T-helper 17 cell (primary cell): ENCODE results near the gene HSFX3. TPM values are rescaled to one million over a fixed set of nuclear protein-coding genes. Genes with fewer than 3 reads are reported as not detected.
"Not testable (repeated sequence)": the region's sequence is repeated elsewhere in the genome, so short reads cannot be mapped to it uniquely, and the experiment has no call there.

Experiments
- ATAC-seq: fragments of 150-1000 bp; cut with Tn5 transposase; 2 replicates; pipeline ENCODE4 v1.10.0; 2021; ENCODE audit warnings: mild to moderate bottlenecking, moderate library complexity
- DNase-seq, 3 donors: peaks; one replicate each; pipeline versions ENCODE4 v3.0.0 to v3.0.0-alpha.2; 2020 to 2021
- H3K9me3 ChIP-seq: one replicate; pipeline ENCODE4 v1.7.0; 2013; ENCODE audit warnings: low read length, mild to moderate bottlenecking; ENCODE audit not compliant: control insufficient read depth, poor library complexity, severe bottlenecking
- H3K27ac Mint-ChIP-seq: one replicate; pipeline ENCODE4 v1.8.0; 2022; ENCODE audit warnings: mild to moderate bottlenecking, moderate library complexity, mixed read lengths
- H3K27me3 Mint-ChIP-seq: one replicate; pipeline ENCODE4 v1.8.0; 2022; ENCODE audit warnings: mixed read lengths
- H3K36me3 Mint-ChIP-seq: one replicate; pipeline ENCODE4 v1.8.0; 2022; ENCODE audit warnings: low read depth, mixed read lengths
- H3K4me1 Mint-ChIP-seq: one replicate; pipeline ENCODE4 v1.8.0; 2022; ENCODE audit warnings: mild to moderate bottlenecking, mixed read lengths
- H3K4me3 Mint-ChIP-seq: one replicate; pipeline ENCODE4 v1.8.0; 2022; ENCODE audit warnings: mild to moderate bottlenecking, moderate library complexity, mixed read lengths
- total RNA-seq, 4 donors: library from RNA in 2 of 4; stranded (reverse) in 2 of 4; gene quantifications; one replicate each; pipeline ENCODE4 v1.2.3 and lab custom pipeline; 2022 to 2026

Gene HSFX3
- total RNA-seq, 2 donors from 2014 or later = not detected

- not testable (repeated sequence) for ATAC-seq, DNase-seq, H3K27me3 Mint-ChIP-seq, H3K36me3 Mint-ChIP-seq, H3K9me3 ChIP-seq
- H3K4me3 Mint-ChIP-seq = peak overlapping the region; percentile 82
- H3K4me1 Mint-ChIP-seq = peaks cover 19% of the 10 kb centered on the region
- peak overlapping the region; percentile 85 for H3K27ac Mint-ChIP-seq
These were observed 29.0 kb downstream of the HSFX3 start for GRCh38 chrX:149520636-149521277.

- Mint-ChIP-seq H3K27me3 (no peaks in the 10 kb centered on the region), H3K36me3 (no peaks in the 10 kb centered on the region), H3K4me1 (peaks cover 19% of the 10 kb centered on the region), H3K27ac (no peak overlapping the region), H3K4me3 (no peak overlapping the region)
- H3K9me3 ChIP-seq = no peaks in the 10 kb centered on the region
- ATAC-seq = no peak
- no peak for DNase-seq
These were observed 31.5 kb downstream of the HSFX3 start for GRCh38 chrX:149518236-149518635.

GRCh38 chrX:149517308-149517707 lies 32.4 kb downstream of the HSFX3 start:
- H3K27ac Mint-ChIP-seq = peak overlapping the region; percentile 59
- DNase-seq = no peak
- ATAC-seq = no peak
- H3K9me3 ChIP-seq = no peaks in the 10 kb centered on the region
- H3K27me3 Mint-ChIP-seq = no peaks in the 10 kb centered on the region
- H3K4me1 Mint-ChIP-seq = peaks cover 19% of the 10 kb centered on the region
- H3K36me3 Mint-ChIP-seq = no peaks in the 10 kb centered on the region
- no peak overlapping the region for H3K4me3 Mint-ChIP-seq

- Mint-ChIP-seq H3K27me3 (no peaks in the 10 kb centered on the region), H3K27ac (peak overlapping the region; percentile 59)
These were observed 33.1 kb downstream of the HSFX3 start for GRCh38 chrX:149516604-149517003.

GRCh38 chrX:149515954-149516602 lies 33.6 kb downstream of the HSFX3 start:
- Mint-ChIP-seq H3K36me3 (no peaks in the 10 kb centered on the region), H3K4me3 (no peak overlapping the region), H3K4me1 (peaks cover 12% of the 10 kb centered on the region), H3K27me3 (no peaks in the 10 kb centered on the region), H3K27ac (no peak overlapping the region)
- H3K9me3 ChIP-seq = no peaks in the 10 kb centered on the region
- no peak for ATAC-seq
- DNase-seq = no peak

More at GRCh38 chrX:149516604-149517003, 33.1 kb downstream of the HSFX3 start:
- H3K4me3 Mint-ChIP-seq = no peak overlapping the region
- H3K36me3 Mint-ChIP-seq = no peaks in the 10 kb centered on the region
- ATAC-seq (no peak), DNase-seq (no peak)
- peaks cover 15% of the 10 kb centered on the region for H3K4me1 Mint-ChIP-seq
- no peaks in the 10 kb centered on the region for H3K9me3 ChIP-seq

GRCh38 chrX:149513825-149514428 lies 35.8 kb downstream of the HSFX3 start:
- Mint-ChIP-seq H3K27me3 (no peaks in the 10 kb centered on the region), H3K36me3 (no peaks in the 10 kb centered on the region), H3K4me1 (peaks cover 4% of the 10 kb centered on the region), H3K4me3 (no peak overlapping the region), H3K27ac (peak overlapping the region; percentile 67)
- DNase-seq (no peak), ATAC-seq (no peak)
- H3K9me3 ChIP-seq = no peaks in the 10 kb centered on the region

- H3K9me3 ChIP-seq = no peaks in the 10 kb centered on the region
- no peaks in the 10 kb centered on the region for H3K36me3 Mint-ChIP-seq
- no peak overlapping the region for H3K27ac Mint-ChIP-seq
- no peaks in the 10 kb centered on the region for H3K27me3 Mint-ChIP-seq
- no peak overlapping the region for H3K4me3 Mint-ChIP-seq
- H3K4me1 Mint-ChIP-seq = peaks cover 4% of the 10 kb centered on the region
- peak; percentile 33 to 49 (median 46) for DNase-seq
- ATAC-seq = peak; percentile 94
These were observed 37.4 kb downstream of the HSFX3 start for GRCh38 chrX:149512225-149512885.

- no peaks in the 10 kb centered on the region for H3K36me3 Mint-ChIP-seq
These were observed 38.6 kb downstream of the HSFX3 start for GRCh38 chrX:149511081-149511480.

GRCh38 chrX:149510386-149510785 lies 39.3 kb downstream of the HSFX3 start:
- H3K9me3 ChIP-seq = no peaks in the 10 kb centered on the region
- Mint-ChIP-seq H3K4me1 (peaks cover 5% of the 10 kb centered on the region), H3K36me3 (no peaks in the 10 kb centered on the region), H3K4me3 (no peak overlapping the region), H3K27me3 (no peaks in the 10 kb centered on the region), H3K27ac (peak overlapping the region; percentile 37)
- ATAC-seq (no peak), DNase-seq (no peak)

More at GRCh38 chrX:149511081-149511480, 38.6 kb downstream of the HSFX3 start:
- no peak overlapping the region for H3K4me3 Mint-ChIP-seq
- H3K4me1 Mint-ChIP-seq = peaks cover 4% of the 10 kb centered on the region
- H3K9me3 ChIP-seq = no peaks in the 10 kb centered on the region
- peak overlapping the region; percentile 37 for H3K27ac Mint-ChIP-seq
- no peaks in the 10 kb centered on the region for H3K27me3 Mint-ChIP-seq
- DNase-seq (no peak), ATAC-seq (no peak)

GRCh38 chrX:149508467-149508866 lies 41.3 kb downstream of the HSFX3 start:
- no peaks in the 10 kb centered on the region for H3K9me3 ChIP-seq
- Mint-ChIP-seq H3K27me3 (no peaks in the 10 kb centered on the region), H3K27ac (no peak overlapping the region), H3K4me3 (no peak overlapping the region), H3K4me1 (peaks cover 15% of the 10 kb centered on the region), H3K36me3 (peaks cover 5% of the 10 kb centered on the region)
- ATAC-seq = no peak
- no peak for DNase-seq

GRCh38 chrX:149506349-149506748 lies 43.4 kb downstream of the HSFX3 start:
- no peaks in the 10 kb centered on the region for H3K27me3 Mint-ChIP-seq
- peaks cover 16% of the 10 kb centered on the region for H3K4me1 Mint-ChIP-seq
- no peak for DNase-seq
- H3K27ac Mint-ChIP-seq = no peak overlapping the region
- peaks cover 7% of the 10 kb centered on the region for H3K36me3 Mint-ChIP-seq
- no peak overlapping the region for H3K4me3 Mint-ChIP-seq
- no peak for ATAC-seq
- H3K9me3 ChIP-seq = no peaks in the 10 kb centered on the region

- Mint-ChIP-seq H3K27me3 (no peaks in the 10 kb centered on the region), H3K4me3 (peak overlapping the region; percentile 93), H3K36me3 (peaks cover 7% of the 10 kb centered on the region), H3K4me1 (peaks cover 20% of the 10 kb centered on the region), H3K27ac (no peak overlapping the region)
- no peaks in the 10 kb centered on the region for H3K9me3 ChIP-seq
- DNase-seq = no peak
- no peak for ATAC-seq
These were observed 44.1 kb downstream of the HSFX3 start for GRCh38 chrX:149505671-149506070.

- H3K9me3 ChIP-seq = no peaks in the 10 kb centered on the region
- DNase-seq = peak; percentile 75 to 80 (median 78)
- peak; percentile 73 for ATAC-seq
- Mint-ChIP-seq H3K36me3 (peaks cover 7% of the 10 kb centered on the region), H3K27me3 (no peaks in the 10 kb centered on the region), H3K4me3 (peak within 1 kb of the TSS; percentile 93), H3K27ac (no peak within 1 kb of the TSS), H3K4me1 (peaks cover 25% of the 10 kb centered on the region)
These were observed 44.6 kb downstream of the HSFX3 start, which contains the start of gene IDS for GRCh38 chrX:149504915-149505651. IDS (minus strand) TSS chrX:149505306; CDS start chrX:149505137, 169 bp downstream.
